IMR-90 (cell line): ENCODE data around the gene ALKBH6.

Source experiments
- CTCF ChIP-seq: conservative IDR thresholded peaks from 2 replicates; pipeline ENCODE4 v1.5.1; 2012; ENCODE audit warnings: mild to moderate bottlenecking, low read depth, low read length, improper control_type of control experiment
- MXI1 ChIP-seq: IDR thresholded peaks from 2 replicates; pipeline ENCODE4 v1.6.1; 2012; ENCODE audit warnings: low read depth, mild to moderate bottlenecking, low read length, moderate library complexity, borderline replicate concordance
- POLR2A ChIP-seq: IDR thresholded peaks from 2 replicates; pipeline ENCODE4 v1.6.1; 2012; ENCODE audit warnings: mild to moderate bottlenecking, low read depth, low read length
- SMC3 ChIP-seq: fragments of 150-350 bp; IDR thresholded peaks from 2 replicates; pipeline ENCODE4 v1.6.1; 2016; ENCODE audit warnings: low read depth, mild to moderate bottlenecking, antibody characterized with exemption, low read length, moderate library complexity

DNA sequence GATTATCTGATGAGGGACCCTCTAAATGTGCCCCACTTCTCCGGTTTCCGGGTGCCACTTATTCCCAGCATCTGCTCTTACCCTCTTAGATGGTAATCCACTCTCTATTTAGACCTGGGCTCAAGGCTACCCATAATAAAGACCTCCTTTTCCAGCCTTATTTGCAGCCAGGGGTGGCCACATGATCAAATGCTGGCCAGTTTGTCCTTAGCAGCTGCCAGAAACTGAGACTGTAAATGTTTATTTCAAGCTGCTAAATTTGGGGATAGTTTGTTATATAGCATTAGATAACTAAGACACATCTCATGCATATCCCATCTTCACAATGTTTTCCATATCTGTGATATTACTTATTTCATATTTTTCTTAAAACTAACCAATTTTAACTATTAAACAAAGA, 29.9 kb upstream of the ALKBH6 start:
- TF ChIP-seq MXI1 (no peak), CTCF (no peak), SMC3 (no peak), POLR2A (no peak)
